ENCODE data around the gene SRPX2.

SRPX2 gene

DNA sequence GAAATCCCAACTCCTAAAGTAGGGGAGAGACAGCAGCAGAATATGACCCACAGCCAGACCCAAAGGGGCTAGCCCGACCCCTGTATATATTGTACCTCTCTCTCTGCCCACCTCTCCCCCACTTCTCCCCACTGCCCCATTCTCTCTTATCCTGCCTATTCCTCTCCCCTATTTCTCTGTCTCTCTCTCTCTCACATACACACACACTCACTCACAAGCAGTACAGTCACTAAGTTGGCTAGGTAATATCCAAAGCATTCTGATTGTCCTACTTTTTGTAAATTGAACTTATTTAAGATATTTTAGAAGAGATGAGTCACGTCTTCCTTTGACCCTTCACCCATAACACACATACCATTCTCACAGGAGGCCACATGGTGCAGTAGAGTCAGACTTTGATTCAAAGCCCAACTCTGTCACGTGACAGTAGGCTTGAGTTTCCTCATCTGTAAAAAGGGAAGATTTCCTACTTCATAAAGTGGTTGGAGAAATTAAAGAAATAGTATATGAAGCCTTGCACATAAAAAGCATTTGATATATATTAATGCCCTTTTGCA is 29.5 kb downstream of the SRPX2 start:
- CTCF ChIA-PET: interaction anchor here (1.1 kb wide), 1 partner anchor 12 kb away, joined by 5 read pairs; no protein-coding TSS in a partner anchor
- POLR2A ChIA-PET (ENCODE audit: low non-redundant PET): no interaction called here
- no peak for DNase-seq (ENCODE audit: low spot score)
- no peak overlapping the region for H3K27ac ChIP-seq
- TF ChIP-seq, protein P1, sequence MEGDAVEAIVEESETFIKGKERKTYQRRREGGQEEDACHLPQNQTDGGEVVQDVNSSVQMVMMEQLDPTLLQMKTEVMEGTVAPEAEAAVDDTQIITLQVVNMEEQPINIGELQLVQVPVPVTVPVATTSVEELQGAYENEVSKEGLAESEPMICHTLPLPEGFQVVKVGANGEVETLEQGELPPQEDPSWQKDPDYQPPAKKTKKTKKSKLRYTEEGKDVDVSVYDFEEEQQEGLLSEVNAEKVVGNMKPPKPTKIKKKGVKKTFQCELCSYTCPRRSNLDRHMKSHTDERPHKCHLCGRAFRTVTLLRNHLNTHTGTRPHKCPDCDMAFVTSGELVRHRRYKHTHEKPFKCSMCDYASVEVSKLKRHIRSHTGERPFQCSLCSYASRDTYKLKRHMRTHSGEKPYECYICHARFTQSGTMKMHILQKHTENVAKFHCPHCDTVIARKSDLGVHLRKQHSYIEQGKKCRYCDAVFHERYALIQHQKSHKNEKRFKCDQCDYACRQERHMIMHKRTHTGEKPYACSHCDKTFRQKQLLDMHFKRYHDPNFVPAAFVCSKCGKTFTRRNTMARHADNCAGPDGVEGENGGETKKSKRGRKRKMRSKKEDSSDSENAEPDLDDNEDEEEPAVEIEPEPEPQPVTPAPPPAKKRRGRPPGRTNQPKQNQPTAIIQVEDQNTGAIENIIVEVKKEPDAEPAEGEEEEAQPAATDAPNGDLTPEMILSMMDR (conservative IDR thresholded peaks at IDR 0.05; ENCODE audit: low read depth): no peak

DNA sequence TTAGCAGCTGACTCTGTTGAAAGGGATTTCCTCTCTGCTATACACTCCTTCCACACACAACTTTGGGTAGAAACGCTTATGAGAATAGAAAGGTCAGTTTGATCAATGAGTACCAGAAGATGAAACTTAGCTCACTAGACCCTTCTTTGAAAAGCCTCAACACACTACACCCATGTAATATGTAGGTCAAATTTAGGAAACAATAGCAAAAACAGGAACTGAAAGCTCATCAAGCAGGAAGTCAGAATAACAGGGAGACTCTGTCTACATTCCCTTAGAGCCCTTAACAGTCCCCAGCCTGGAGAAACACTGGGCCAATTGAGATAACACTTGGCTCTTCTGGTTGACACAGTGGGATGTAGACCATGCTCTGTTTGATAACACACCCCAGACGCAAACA is 30.7 kb downstream of the SRPX2 start:
- no peak for DNase-seq (ENCODE audit: low spot score)
- H3K27ac ChIP-seq: no peak overlapping the region
- TF ChIP-seq, protein P1 (conservative IDR thresholded peaks at IDR 0.05; ENCODE audit: low read depth): no peak
- POLR2A ChIA-PET (ENCODE audit: low non-redundant PET): no interaction called here
- CTCF ChIA-PET: interaction anchor here (0.6 to 1.6 kb wide), 4 partner anchors 9 to 94 kb away, joined by 3 to 5 read pairs (median 4); no protein-coding TSS in a partner anchor

DNA sequence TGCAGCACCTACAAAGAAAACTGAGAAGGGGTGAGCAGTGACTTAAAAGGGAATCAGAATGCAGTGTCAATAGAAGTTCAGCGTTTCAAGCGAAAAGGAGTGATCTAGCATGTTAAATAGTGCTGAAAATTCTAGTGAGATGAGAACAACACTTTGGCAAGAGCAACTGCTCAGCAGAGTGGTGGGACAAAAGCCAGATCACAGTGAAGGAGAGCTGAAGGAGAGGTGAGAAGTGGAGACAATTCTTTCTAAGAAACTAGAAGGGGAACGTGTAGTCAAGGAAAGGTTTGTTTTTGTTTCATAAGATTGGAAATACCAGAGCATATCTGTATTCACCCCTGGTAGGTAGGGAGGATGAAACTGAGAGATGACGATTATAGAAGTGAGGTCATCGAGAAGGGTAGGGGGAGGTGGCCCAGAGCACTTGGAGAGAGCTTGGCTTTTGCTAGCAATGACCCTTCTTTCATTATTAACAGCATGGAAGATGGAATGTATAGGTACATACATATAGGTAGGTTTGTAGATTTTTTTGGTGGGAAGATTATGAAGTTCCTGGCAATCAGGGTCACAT is 33.7 kb downstream of the SRPX2 start:
- TF ChIP-seq, protein P1 (conservative IDR thresholded peaks at IDR 0.05; ENCODE audit: low read depth): no peak

DNA sequence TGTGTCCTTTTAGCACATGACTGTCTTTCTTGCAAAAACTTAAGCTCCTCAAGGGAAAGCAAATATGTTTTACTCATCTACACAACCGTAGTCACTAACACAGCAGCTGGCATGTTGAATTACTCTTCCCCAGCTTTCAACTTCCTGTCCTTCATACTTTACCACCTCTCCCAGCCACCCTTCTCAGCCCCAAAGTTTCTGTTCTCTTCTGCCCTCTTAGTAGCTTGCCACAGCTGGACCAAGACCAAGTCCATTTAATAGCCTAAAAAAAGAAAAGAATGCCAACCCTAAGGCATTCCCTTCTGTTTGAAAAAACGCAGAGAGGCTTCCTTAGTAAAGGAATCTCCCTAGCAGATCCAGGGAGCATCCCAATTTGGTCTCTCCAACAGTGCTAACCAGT is 36.8 kb downstream of the SRPX2 start:
- ChIA-PET POLR2A (ENCODE audit: low non-redundant PET) (no interaction called here), CTCF (interaction anchor here (0.8 to 1.8 kb wide), 2 partner anchors 26 to 88 kb away, joined by 4 to 6 read pairs; no protein-coding TSS in a partner anchor)
- no peak for DNase-seq (ENCODE audit: low spot score)
- TF ChIP-seq, protein P1 (conservative IDR thresholded peaks at IDR 0.05; ENCODE audit: low read depth): no peak
- no peak overlapping the region for H3K27ac ChIP-seq

More for the DNA sequence above, 33.7 kb downstream of the SRPX2 start:
- DNase-seq (ENCODE audit: low spot score): no peak
- POLR2A ChIA-PET (ENCODE audit: low non-redundant PET): no interaction called here
- H3K27ac ChIP-seq: no peak overlapping the region
- CTCF ChIA-PET: no interaction called here

DNA sequence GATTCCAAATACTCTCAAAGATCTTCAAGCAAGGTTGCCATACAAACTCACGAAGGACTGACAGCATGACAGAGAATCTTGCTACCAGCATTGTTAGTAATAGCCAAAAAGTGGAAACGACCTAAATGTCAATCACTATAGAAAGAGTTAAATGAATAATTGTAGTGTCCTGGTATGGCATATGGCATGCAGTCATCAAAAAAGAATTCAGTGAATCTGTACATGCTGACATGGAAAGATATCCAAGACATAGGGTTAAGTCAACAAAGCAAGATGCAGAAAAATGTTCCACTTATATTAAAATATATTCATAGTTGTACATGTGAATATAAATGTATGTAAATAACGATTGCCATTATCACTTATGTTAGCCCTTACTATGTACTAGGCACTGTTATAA is 37.6 kb downstream of the SRPX2 start:
- DNase-seq (ENCODE audit: low spot score): no peak
- TF ChIP-seq, protein P1 (conservative IDR thresholded peaks at IDR 0.05; ENCODE audit: low read depth): no peak
- ChIA-PET CTCF (interaction anchor here (1.8 kb wide), 1 partner anchor 87 kb away, joined by 6 read pairs; no protein-coding TSS in a partner anchor), POLR2A (ENCODE audit: low non-redundant PET) (no interaction called here)
- H3K27ac ChIP-seq: no peak overlapping the region

DNA sequence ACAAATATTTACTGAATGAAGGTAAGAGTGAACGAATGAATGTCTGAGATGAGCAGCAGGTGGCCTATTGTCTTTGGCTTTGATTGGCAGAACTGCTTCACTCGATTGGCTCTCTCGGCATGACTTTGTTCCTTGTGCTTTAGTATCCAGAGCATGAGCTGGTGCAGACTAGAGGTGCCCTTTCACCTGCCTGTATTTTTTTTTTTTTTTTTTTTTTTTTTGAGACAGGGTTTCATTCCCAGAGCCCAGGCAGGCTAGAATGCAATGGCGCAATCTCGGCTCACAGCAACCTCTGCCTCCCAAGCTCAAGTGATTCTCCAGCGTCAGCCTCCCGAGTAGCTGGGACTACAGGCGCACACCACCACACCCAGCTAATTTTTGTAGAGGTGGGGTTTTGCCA is 38.9 kb downstream of the SRPX2 start:
- ChIA-PET CTCF (no interaction called here), POLR2A (ENCODE audit: low non-redundant PET) (no interaction called here)
- no peak overlapping the region for H3K27ac ChIP-seq
- DNase-seq (ENCODE audit: low spot score): no peak
- TF ChIP-seq, protein P1 (conservative IDR thresholded peaks at IDR 0.05; ENCODE audit: low read depth): no peak
